A549 (cell line): ENCODE data around the gene INVS. TPM values are rescaled to one million over a fixed set of nuclear protein-coding genes. Genes with fewer than 3 reads are reported as not detected.

Experiments used
- ATAC-seq, 2 experiments: fragments of 200-7000 bp in 1 of 2; fragments of >200 bp in 1 of 2; cut with Nextera tagmentation in 1 of 2; cut with Tn5 transposase in 1 of 2; 3 replicates each; pipeline versions ENCODE4 v1.8.0 to v1.9.1; 2018 to 2020; ENCODE audit warnings: mild to moderate bottlenecking in 1 of 2, moderate library complexity in 1 of 2
- CTCF ChIA-PET: fragments of 300-600 bp; sonication (Branson Sonifier 250); formaldehyde crosslinking; extraction: SDS; loops from one replicate; lab custom pipeline; 2021; ENCODE audit warnings: antibody characterized with exemption, inconsistent platforms; lab: Yijun Ruan, JAX
- POLR2A ChIA-PET: fragments of 350-600 bp; formaldehyde crosslinking; extraction: SDS; loops from one replicate; lab custom pipeline; 2021; ENCODE audit warnings: antibody characterized with exemption, inconsistent platforms; lab: Yijun Ruan, JAX
- DNase-seq, 2 experiments: peaks; one replicate each; pipeline versions ENCODE4 v3.0.0 to v3.0.0-alpha.2; 2011 to 2016; ENCODE audit warnings: low read depth in 1 of 2, low spot score in 1 of 2
- FAIRE-seq: peaks from 2 replicates; lab custom pipeline; 2011; peaks lifted over from hg19 to GRCh38; lab: Jason Lieb, UNC
- H3K27ac ChIP-seq, 2 experiments: fragments of >200 bp; sonication (Bioruptor Twin); formaldehyde crosslinking; 3 replicates each; pipeline ENCODE4 v1.5.1; 2016 to 2017
- H3K4me1 ChIP-seq: fragments of >200 bp; sonication (Bioruptor Twin); formaldehyde crosslinking; 3 replicates; pipeline ENCODE4 v1.6.1; 2016
- H3K4me2 ChIP-seq: fragments of >200 bp; sonication (Bioruptor Twin); formaldehyde crosslinking; 3 replicates; pipeline ENCODE4 v1.6.1; 2016
- H3K4me3 ChIP-seq: fragments of >200 bp; sonication (Bioruptor Twin); formaldehyde crosslinking; 3 replicates; pipeline ENCODE4 v1.5.1; 2016
- H3K9me3 ChIP-seq: fragments of >200 bp; sonication (Bioruptor Twin); formaldehyde crosslinking; 3 replicates; pipeline ENCODE4 v1.6.1; 2016
- ATOH8 ChIP-seq: fragments of 250-450 bp; sonication (Bioruptor Pico); IDR thresholded peaks from 2 replicates; pipeline ENCODE4 v1.5.0; 2020; ENCODE audit warnings: low read depth, mild to moderate bottlenecking, moderate library complexity
- CHD4 ChIP-seq: fragments of 200-600 bp; sonication (generic); IDR thresholded peaks from 2 replicates; pipeline ENCODE4 v1.6.1; 2016; ENCODE audit warnings: antibody characterized with exemption, mild to moderate bottlenecking, borderline replicate concordance
- EHF ChIP-seq: fragments of 250-450 bp; sonication (Bioruptor Pico); IDR thresholded peaks from 2 replicates; pipeline ENCODE4 v1.5.0; 2020; ENCODE audit warnings: mild to moderate bottlenecking
- EHMT2 ChIP-seq: fragments of 200-600 bp; sonication (generic); IDR thresholded peaks from 2 replicates; pipeline ENCODE4 v1.6.1; 2016; ENCODE audit warnings: antibody characterized with exemption, low read depth, mild to moderate bottlenecking, moderate library complexity
- ELK1 ChIP-seq: fragments of 150-350 bp; IDR thresholded peaks from 2 replicates; pipeline ENCODE4 v1.6.1; 2014; ENCODE audit warnings: low read depth, mild to moderate bottlenecking, low read length
- GATA3 ChIP-seq: IDR thresholded peaks from 2 replicates; pipeline ENCODE4 v1.6.1; 2012; ENCODE audit warnings: borderline replicate concordance
- HOXB13 ChIP-seq: fragments of 250-450 bp; sonication (Bioruptor Pico); IDR thresholded peaks from 2 replicates; pipeline ENCODE4 v1.5.0; 2020; ENCODE audit warnings: low read depth, mild to moderate bottlenecking, moderate library complexity
- JUNB ChIP-seq: fragments of >200 bp; sonication (Bioruptor Twin); formaldehyde crosslinking; IDR thresholded peaks from 2 replicates; pipeline ENCODE4 v1.6.1; 2016
- MAFK ChIP-seq: fragments of 450-650 bp; IDR thresholded peaks from 2 replicates; pipeline ENCODE4 v1.6.1; 2014; ENCODE audit not compliant: partially characterized antibody
- MAX ChIP-seq: IDR thresholded peaks from 2 replicates; pipeline ENCODE4 v1.6.1; 2012
- PBX3 ChIP-seq: IDR thresholded peaks from 2 replicates; pipeline ENCODE4 v1.6.1; 2012
- POLR2A ChIP-seq: IDR thresholded peaks from 2 replicates; pipeline ENCODE4 v1.6.1; 2012; ENCODE audit warnings: mild to moderate bottlenecking, low read length
- TFCP2L1 ChIP-seq: fragments of 250-450 bp; sonication (Bioruptor Pico); IDR thresholded peaks from 2 replicates; pipeline ENCODE4 v1.5.0; 2021; ENCODE audit warnings: mild to moderate bottlenecking
- TP53 ChIP-seq: fragments of 250-450 bp; sonication (Bioruptor Pico); IDR thresholded peaks from 2 replicates; pipeline ENCODE4 v1.5.0; 2021; ENCODE audit warnings: mild to moderate bottlenecking, moderate library complexity
- WGBS: methylation state at CpG from one replicate; pipeline ENCODE4 v1.1.6; 2017; ENCODE audit errors: missing lambda C conversion rate; 5-methylcytosine and 5-hydroxymethylcytosine counted together
- polyA plus RNA-seq, 4 experiments: library from polyadenylated mRNA; depleted of rRNA in 3 of 4; stranded (reverse); fragments of >200 nt; fragmentation: RNase III in 1 of 4; extraction: RNeasy Plus Mini Kit Qiagen cat#74134 plus additional on column Dnase treatment in 1 of 4; gene quantifications; 2 replicates in 3 of 4; 3 replicates in 1 of 4; pipeline ENCODE4 v1.2.3, GENCODE V29; 2011 to 2017
- TF ChIP-seq, protein P1 (sequence below): fragments of 450-650 bp; IDR thresholded peaks from 2 replicates; pipeline ENCODE4 v1.6.1; 2014; ENCODE audit warnings: antibody characterized with exemption
- TF ChIP-seq, protein P2 (sequence below): IDR thresholded peaks from 2 replicates; pipeline ENCODE4 v1.6.1; 2012; ENCODE audit warnings: low read depth, borderline replicate concordance
- TF ChIP-seq, protein P3 (sequence below): fragments of >200 bp; sonication (Bioruptor Twin); formaldehyde crosslinking; IDR thresholded peaks from 3 replicates; pipeline ENCODE4 v1.6.1; 2016
- TF ChIP-seq, protein P4 (sequence below): fragments of 200-600 bp; sonication (generic); IDR thresholded peaks from 2 replicates; pipeline ENCODE4 v1.6.1; 2016; ENCODE audit warnings: antibody characterized with exemption, mild to moderate bottlenecking, moderate library complexity

Gene INVS
- polyA plus RNA-seq, 2 of the 4 experiments (the other 2 are of a cell fraction): 11.9 to 30.6 TPM

DNA sequence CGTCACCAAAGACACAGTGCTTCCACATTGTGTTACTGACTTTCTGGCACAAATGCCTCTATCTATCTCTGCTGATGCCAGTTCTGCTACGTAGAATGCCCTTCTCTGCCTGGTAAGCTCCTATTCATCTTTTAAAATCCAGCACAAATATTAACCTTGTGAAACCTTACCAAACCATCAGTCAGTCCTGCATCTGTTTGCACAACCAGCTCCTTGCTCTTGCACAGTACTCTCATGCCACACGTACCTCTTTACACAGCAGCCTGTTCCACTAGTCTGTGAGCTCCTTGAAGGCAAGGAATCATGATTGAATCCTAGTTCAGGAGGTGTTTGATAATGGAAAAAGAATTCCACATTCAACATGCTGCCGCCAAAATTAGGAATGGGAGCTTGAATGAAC lies 197.4 kb downstream of the INVS start:
- TF ChIP-seq HOXB13 (CRISPR knock-in tag) (no peak), POLR2A (no peak)
- Histone ChIP-seq H3K4me3 (no peak overlapping the region), H3K4me2 (no peak overlapping the region), H3K27ac (no peak overlapping the region), H3K9me3 (no peaks in the 10 kb centered on the region), H3K4me1 (no peaks in the 10 kb centered on the region)
- ATAC-seq (no peak; a peak in 1 of 6 replicates), DNase-seq (no peak), FAIRE-seq (no peak)
- ChIA-PET CTCF (interaction anchor here (0.9 to 1.6 kb wide), 6 partner anchors 9 to 142 kb away, joined by 3 to 9 read pairs (median 4); no protein-coding TSS in a partner anchor), POLR2A (no interaction called here)
- WGBS: 93% methylated on average over 4 of the region's 4 CpGs

- no peaks in the 10 kb centered on the region for H3K9me3 ChIP-seq
- no peak overlapping the region for H3K4me2 ChIP-seq
- TF ChIP-seq MAFK (no peak), JUNB (no peak), MAX (no peak), GATA3 (no peak), EHMT2 (no peak), TP53 (no peak), POLR2A (no peak), ATOH8 (no peak), CHD4 (no peak), EHF (CRISPR knock-in tag) (no peak), TFCP2L1 (CRISPR knock-in tag) (no peak), ELK1 (no peak), PBX3 (no peak)
- TF ChIP-seq, protein P1, sequence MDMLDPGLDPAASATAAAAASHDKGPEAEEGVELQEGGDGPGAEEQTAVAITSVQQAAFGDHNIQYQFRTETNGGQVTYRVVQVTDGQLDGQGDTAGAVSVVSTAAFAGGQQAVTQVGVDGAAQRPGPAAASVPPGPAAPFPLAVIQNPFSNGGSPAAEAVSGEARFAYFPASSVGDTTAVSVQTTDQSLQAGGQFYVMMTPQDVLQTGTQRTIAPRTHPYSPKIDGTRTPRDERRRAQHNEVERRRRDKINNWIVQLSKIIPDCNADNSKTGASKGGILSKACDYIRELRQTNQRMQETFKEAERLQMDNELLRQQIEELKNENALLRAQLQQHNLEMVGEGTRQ: no peak
- TF ChIP-seq, protein P2, sequence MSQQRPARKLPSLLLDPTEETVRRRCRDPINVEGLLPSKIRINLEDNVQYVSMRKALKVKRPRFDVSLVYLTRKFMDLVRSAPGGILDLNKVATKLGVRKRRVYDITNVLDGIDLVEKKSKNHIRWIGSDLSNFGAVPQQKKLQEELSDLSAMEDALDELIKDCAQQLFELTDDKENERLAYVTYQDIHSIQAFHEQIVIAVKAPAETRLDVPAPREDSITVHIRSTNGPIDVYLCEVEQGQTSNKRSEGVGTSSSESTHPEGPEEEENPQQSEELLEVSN: no peak
- TF ChIP-seq, protein P3, sequence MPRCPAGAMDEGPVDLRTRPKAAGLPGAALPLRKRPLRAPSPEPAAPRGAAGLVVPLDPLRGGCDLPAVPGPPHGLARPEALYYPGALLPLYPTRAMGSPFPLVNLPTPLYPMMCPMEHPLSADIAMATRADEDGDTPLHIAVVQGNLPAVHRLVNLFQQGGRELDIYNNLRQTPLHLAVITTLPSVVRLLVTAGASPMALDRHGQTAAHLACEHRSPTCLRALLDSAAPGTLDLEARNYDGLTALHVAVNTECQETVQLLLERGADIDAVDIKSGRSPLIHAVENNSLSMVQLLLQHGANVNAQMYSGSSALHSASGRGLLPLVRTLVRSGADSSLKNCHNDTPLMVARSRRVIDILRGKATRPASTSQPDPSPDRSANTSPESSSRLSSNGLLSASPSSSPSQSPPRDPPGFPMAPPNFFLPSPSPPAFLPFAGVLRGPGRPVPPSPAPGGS: no peak
- TF ChIP-seq, protein P4, sequence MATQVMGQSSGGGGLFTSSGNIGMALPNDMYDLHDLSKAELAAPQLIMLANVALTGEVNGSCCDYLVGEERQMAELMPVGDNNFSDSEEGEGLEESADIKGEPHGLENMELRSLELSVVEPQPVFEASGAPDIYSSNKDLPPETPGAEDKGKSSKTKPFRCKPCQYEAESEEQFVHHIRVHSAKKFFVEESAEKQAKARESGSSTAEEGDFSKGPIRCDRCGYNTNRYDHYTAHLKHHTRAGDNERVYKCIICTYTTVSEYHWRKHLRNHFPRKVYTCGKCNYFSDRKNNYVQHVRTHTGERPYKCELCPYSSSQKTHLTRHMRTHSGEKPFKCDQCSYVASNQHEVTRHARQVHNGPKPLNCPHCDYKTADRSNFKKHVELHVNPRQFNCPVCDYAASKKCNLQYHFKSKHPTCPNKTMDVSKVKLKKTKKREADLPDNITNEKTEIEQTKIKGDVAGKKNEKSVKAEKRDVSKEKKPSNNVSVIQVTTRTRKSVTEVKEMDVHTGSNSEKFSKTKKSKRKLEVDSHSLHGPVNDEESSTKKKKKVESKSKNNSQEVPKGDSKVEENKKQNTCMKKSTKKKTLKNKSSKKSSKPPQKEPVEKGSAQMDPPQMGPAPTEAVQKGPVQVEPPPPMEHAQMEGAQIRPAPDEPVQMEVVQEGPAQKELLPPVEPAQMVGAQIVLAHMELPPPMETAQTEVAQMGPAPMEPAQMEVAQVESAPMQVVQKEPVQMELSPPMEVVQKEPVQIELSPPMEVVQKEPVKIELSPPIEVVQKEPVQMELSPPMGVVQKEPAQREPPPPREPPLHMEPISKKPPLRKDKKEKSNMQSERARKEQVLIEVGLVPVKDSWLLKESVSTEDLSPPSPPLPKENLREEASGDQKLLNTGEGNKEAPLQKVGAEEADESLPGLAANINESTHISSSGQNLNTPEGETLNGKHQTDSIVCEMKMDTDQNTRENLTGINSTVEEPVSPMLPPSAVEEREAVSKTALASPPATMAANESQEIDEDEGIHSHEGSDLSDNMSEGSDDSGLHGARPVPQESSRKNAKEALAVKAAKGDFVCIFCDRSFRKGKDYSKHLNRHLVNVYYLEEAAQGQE: no peak
- H3K27ac ChIP-seq: no peak overlapping the region
- ChIA-PET POLR2A (interaction anchor here (0.6 kb wide), 1 partner anchor 40 kb away, joined by 3 read pairs; no protein-coding TSS in a partner anchor), CTCF (interaction anchor here (1.0 to 1.3 kb wide), 2 partner anchors 15 to 27 kb away, joined by 4 read pairs; no protein-coding TSS in a partner anchor)
- WGBS: 98% methylated on average over 3 of the region's 3 CpGs
- FAIRE-seq (no peak), DNase-seq (no peak), ATAC-seq (no peak)
- H3K4me3 ChIP-seq: no peak overlapping the region
- no peaks in the 10 kb centered on the region for H3K4me1 ChIP-seq
Measured at GRCh38 chr9:100298378-100298777, 199.3 kb downstream of the INVS start.
